Thoracic aorta endothelial cell (primary cell): ENCODE results near the gene CAPN14. TPM values are rescaled to one million over a fixed set of nuclear protein-coding genes. Genes with fewer than 3 reads are reported as not detected.

Source experiments
- small RNA-seq: library from RNA; depleted of rRNA; stranded (forward); fragments of <200 nt; gene quantifications from one replicate; pipeline ENCODE3, GENCODE V24; 2012
- total RNA-seq: library from RNA; depleted of rRNA; stranded (reverse); fragments of >200 nt; gene quantifications from 2 replicates; pipeline ENCODE4 v1.2.3, GENCODE V29; 2012

The CAPN14 gene
- under 0.01 and 0.14 TPM in 2 replicates for total RNA-seq

GRCh38 chr2:31217465-31218200 is at the start of gene CAPN14:
Gene CAPN14, minus strand, starts transcription at chr2:31217515. Its CDS starts 12,068 bp downstream, at chr2:31205447.

GRCh38 chr2:31233741-31234682 is 16.7 kb upstream of the CAPN14 start, which contains the start of gene EHD3:
Gene EHD3, plus strand, starts transcription at chr2:31234152. Its CDS starts 470 bp downstream, at chr2:31234622.

GRCh38 chr2:31138037-31138962 is 79.0 kb downstream of the CAPN14 start, which contains the start of gene GALNT14:
Gene GALNT14, minus strand, starts transcription at chr2:31138440. Its CDS starts 354 bp downstream, at chr2:31138086.

Small RNA genes lying within 50 kb of the gene (small RNA-seq; reads per million reads assigned to genes)
- gene RNA5SP90 = not detected

Other genes with a start within 250 kb of the CAPN14 start
- gene GALNT14, start 79.1 kb downstream of the CAPN14 start, total RNA-seq = 0.66 and 2.4 TPM in 2 replicates
- 3.7 and 5.2 TPM in 2 replicates for gene EHD3, start 16.6 kb upstream of the CAPN14 start, total RNA-seq
- gene XDH, start 197.2 kb upstream of the CAPN14 start, total RNA-seq = under 0.01 TPM in 2 replicates